GM19463 (cell line): Measurements from ENCODE around the gene ITGA11.

Experiments used
- ATAC-seq: cut with Tn5 transposase; IDR thresholded peaks from one replicate; pipeline ENCODE4 v1.9.1; 2021; ENCODE audit warnings: mild to moderate bottlenecking, moderate library complexity; ENCODE audit not compliant: unreplicated experiment

ITGA11 gene

DNA sequence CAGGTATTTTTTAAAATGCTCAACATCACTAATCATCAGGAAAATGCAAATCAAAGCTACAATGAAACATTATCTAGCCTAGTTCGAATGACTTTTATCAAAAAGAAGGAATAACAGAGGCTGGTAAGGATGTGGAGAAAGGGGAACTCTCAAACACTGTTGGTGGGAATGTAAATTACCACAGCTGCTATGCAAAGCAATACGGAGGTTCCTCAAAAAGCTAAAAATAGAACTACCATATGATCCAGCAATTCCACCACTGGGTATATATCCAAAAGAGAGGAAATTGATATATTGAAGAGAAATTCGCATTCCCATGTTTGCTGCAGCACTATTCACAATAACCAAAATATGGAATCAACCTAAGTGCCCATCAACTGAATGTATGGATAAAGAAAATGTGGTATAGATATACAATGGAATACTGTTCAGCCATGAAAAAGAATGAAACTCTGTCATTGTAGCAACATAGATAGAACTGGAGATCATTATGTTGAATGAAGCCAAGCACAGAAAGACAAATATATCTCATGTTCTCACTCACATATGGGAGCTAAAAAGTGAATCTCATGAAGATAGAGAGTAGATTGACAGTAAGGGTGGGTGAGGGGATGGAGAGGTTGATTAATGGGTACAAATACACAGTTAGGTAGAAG is 182.8 kb downstream of the ITGA11 start:
- ATAC-seq, result no peak
